ENCODE results near the gene FOXP1.

DNA sequence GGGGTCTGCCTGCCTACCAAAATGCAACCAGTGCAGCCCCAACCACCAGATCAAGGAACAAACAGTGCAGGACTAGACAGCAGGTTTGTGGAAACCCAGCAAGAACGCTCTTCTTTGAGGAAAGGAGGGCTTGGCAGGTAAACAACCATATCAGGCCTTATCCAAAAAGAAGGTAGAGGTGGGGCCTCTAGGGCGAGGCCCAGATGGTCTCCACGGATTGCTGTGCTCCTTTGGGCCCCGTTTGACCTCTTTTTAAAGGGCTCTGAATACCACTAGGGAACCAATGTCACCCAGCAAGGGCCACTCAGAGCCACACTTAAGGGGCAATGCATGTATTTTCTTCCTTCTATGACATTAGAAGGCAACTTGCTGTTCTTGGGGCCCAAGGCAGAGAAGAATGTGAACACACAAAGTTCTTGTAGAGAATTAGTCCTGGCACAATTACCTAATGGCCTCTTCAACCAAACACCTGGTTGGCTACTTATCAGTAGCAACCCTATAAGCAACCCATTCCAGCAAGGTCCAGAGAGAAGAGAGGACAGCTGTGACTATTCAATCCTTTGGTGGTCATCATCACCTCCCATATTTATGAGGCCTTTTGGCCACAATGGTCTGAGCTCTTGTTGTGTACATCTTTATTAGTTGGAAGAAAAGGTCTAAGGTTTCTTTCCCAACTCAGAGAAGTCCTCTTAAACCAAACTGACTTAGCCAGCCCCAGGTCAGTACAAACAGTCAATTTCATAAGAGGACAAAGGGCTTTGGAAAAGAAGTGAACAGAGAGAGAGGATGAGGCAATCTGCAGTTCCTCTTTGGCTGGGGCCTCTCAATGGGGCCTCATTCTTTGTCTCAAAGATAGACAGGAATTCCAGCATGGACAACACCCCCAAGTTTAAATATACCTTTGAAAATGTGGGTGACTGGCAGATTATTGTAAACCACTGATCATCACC, 36.0 kb downstream of the FOXP1 start:
- TF ChIP-seq, protein P1, sequence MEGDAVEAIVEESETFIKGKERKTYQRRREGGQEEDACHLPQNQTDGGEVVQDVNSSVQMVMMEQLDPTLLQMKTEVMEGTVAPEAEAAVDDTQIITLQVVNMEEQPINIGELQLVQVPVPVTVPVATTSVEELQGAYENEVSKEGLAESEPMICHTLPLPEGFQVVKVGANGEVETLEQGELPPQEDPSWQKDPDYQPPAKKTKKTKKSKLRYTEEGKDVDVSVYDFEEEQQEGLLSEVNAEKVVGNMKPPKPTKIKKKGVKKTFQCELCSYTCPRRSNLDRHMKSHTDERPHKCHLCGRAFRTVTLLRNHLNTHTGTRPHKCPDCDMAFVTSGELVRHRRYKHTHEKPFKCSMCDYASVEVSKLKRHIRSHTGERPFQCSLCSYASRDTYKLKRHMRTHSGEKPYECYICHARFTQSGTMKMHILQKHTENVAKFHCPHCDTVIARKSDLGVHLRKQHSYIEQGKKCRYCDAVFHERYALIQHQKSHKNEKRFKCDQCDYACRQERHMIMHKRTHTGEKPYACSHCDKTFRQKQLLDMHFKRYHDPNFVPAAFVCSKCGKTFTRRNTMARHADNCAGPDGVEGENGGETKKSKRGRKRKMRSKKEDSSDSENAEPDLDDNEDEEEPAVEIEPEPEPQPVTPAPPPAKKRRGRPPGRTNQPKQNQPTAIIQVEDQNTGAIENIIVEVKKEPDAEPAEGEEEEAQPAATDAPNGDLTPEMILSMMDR (IDR thresholded peaks at IDR 0.05; ENCODE audit: poor library complexity, severe bottlenecking): no peak
- TF ChIP-seq EZH2 (IDR thresholded peaks at IDR 0.05; ENCODE audit: borderline replicate concordance, insufficient read depth, low read length, poor library complexity, severe bottlenecking): no peak
- no peak for TF ChIP-seq RAD21 (conservative IDR thresholded peaks at IDR 0.05)
- no peak for TF ChIP-seq POLR2AphosphoS5 (IDR thresholded peaks at IDR 0.05)
- TF ChIP-seq, protein P2, sequence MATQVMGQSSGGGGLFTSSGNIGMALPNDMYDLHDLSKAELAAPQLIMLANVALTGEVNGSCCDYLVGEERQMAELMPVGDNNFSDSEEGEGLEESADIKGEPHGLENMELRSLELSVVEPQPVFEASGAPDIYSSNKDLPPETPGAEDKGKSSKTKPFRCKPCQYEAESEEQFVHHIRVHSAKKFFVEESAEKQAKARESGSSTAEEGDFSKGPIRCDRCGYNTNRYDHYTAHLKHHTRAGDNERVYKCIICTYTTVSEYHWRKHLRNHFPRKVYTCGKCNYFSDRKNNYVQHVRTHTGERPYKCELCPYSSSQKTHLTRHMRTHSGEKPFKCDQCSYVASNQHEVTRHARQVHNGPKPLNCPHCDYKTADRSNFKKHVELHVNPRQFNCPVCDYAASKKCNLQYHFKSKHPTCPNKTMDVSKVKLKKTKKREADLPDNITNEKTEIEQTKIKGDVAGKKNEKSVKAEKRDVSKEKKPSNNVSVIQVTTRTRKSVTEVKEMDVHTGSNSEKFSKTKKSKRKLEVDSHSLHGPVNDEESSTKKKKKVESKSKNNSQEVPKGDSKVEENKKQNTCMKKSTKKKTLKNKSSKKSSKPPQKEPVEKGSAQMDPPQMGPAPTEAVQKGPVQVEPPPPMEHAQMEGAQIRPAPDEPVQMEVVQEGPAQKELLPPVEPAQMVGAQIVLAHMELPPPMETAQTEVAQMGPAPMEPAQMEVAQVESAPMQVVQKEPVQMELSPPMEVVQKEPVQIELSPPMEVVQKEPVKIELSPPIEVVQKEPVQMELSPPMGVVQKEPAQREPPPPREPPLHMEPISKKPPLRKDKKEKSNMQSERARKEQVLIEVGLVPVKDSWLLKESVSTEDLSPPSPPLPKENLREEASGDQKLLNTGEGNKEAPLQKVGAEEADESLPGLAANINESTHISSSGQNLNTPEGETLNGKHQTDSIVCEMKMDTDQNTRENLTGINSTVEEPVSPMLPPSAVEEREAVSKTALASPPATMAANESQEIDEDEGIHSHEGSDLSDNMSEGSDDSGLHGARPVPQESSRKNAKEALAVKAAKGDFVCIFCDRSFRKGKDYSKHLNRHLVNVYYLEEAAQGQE (IDR thresholded peaks at IDR 0.05; ENCODE audit: borderline replicate concordance): no peak
- TF ChIP-seq TAF1 (IDR thresholded peaks at IDR 0.05; ENCODE audit: low read depth): no peak
- no peak for TF ChIP-seq EP300 (conservative IDR thresholded peaks at IDR 0.05; ENCODE audit: poor library complexity, severe bottlenecking)
- no peak for TF ChIP-seq MXI1 (conservative IDR thresholded peaks at IDR 0.05; ENCODE audit: poor library complexity, severe bottlenecking)
- no peak for TF ChIP-seq SMC3 (conservative IDR thresholded peaks at IDR 0.05; ENCODE audit: poor library complexity)
